Upper lobe of right lung (tissue), 1 donor: ENCODE results near the gene MAP3K5. TPM values are rescaled to one million over a fixed set of nuclear protein-coding genes. Genes with fewer than 3 reads are reported as not detected.

ENCODE experiments used
- ATAC-seq: fragments of 200-7000 bp; cut with Tn5 transposase; one replicate; pipeline ENCODE4 v1.9.1; 2020; ENCODE audit warnings: mild to moderate bottlenecking, moderate library complexity
- DNase-seq: peaks from one replicate; pipeline ENCODE4 v3.0.0-alpha.2; 2020
- H3K27ac ChIP-seq: fragments of 200-600 bp; one replicate; pipeline ENCODE4 v1.8.0; 2022
- H3K27me3 ChIP-seq: fragments of 200-600 bp; one replicate; pipeline ENCODE4 v1.8.0; 2022; ENCODE audit warnings: mild to moderate bottlenecking
- H3K36me3 ChIP-seq: fragments of 200-600 bp; one replicate; pipeline ENCODE4 v1.8.0; 2022
- H3K4me1 ChIP-seq: fragments of 200-600 bp; one replicate; pipeline ENCODE4 v1.8.0; 2022
- H3K4me3 ChIP-seq: fragments of 200-600 bp; one replicate; pipeline ENCODE4 v1.8.0; 2022; ENCODE audit warnings: mild to moderate bottlenecking
- H3K9me3 ChIP-seq: fragments of 200-600 bp; one replicate; pipeline ENCODE4 v1.8.0; 2022
- intact Hi-C: fragments of 100-400 bp; cut with DNase I; formaldehyde crosslinking; loops from one replicate; pipeline ENCODE4 v1.11.0; 2022
- total RNA-seq: library from RNA; stranded (reverse); fragmentation: NEBNext Ultra II Directional; extraction: Animal tissue kit (Norgen Biotek cat#: 25700); gene quantifications from one replicate; pipeline ENCODE4 v1.2.1, GENCODE V29; 2021
- TF ChIP-seq, protein P1 (sequence below): fragments of 200-600 bp; IDR thresholded peaks from one replicate; pipeline ENCODE4 v1.8.0; 2022; ENCODE audit warnings: antibody characterized with exemption
- donor health status: DM: no; HTN: yes; CAD: no; lungs with severe emphysema.

Gene MAP3K5
- total RNA-seq, 1 donor from 2014 or later, result 32.5 TPM

DNA sequence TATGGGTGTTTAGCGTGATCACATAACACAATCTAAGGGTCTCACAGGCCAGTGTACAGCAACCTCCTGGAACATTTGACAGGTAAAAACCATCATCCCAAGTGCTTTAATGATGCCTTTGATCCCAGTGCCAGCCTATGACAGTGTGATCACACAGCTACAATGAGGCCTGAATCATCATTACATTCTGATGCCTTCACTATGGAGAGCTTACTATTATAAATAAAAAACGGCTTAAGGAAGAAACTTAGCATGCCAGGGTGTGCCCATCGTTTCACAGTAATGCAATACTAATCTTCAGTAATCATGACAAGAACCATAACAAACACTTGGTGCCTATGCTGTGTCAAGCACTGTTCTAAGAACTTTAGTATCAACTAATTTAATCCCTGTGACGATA is 253.4 kb downstream of the MAP3K5 start:
- Histone ChIP-seq H3K4me1 (no peaks in the 10 kb centered on the region), H3K27ac (no peak overlapping the region), H3K9me3 (no peaks in the 10 kb centered on the region), H3K27me3 (no peaks in the 10 kb centered on the region), H3K36me3 (no peaks in the 10 kb centered on the region), H3K4me3 (no peak overlapping the region)
- intact Hi-C loops, result no loop called here
- TF ChIP-seq, protein P1, sequence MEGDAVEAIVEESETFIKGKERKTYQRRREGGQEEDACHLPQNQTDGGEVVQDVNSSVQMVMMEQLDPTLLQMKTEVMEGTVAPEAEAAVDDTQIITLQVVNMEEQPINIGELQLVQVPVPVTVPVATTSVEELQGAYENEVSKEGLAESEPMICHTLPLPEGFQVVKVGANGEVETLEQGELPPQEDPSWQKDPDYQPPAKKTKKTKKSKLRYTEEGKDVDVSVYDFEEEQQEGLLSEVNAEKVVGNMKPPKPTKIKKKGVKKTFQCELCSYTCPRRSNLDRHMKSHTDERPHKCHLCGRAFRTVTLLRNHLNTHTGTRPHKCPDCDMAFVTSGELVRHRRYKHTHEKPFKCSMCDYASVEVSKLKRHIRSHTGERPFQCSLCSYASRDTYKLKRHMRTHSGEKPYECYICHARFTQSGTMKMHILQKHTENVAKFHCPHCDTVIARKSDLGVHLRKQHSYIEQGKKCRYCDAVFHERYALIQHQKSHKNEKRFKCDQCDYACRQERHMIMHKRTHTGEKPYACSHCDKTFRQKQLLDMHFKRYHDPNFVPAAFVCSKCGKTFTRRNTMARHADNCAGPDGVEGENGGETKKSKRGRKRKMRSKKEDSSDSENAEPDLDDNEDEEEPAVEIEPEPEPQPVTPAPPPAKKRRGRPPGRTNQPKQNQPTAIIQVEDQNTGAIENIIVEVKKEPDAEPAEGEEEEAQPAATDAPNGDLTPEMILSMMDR, result no peak
- ATAC-seq (no peak), DNase-seq (no peak)

DNA sequence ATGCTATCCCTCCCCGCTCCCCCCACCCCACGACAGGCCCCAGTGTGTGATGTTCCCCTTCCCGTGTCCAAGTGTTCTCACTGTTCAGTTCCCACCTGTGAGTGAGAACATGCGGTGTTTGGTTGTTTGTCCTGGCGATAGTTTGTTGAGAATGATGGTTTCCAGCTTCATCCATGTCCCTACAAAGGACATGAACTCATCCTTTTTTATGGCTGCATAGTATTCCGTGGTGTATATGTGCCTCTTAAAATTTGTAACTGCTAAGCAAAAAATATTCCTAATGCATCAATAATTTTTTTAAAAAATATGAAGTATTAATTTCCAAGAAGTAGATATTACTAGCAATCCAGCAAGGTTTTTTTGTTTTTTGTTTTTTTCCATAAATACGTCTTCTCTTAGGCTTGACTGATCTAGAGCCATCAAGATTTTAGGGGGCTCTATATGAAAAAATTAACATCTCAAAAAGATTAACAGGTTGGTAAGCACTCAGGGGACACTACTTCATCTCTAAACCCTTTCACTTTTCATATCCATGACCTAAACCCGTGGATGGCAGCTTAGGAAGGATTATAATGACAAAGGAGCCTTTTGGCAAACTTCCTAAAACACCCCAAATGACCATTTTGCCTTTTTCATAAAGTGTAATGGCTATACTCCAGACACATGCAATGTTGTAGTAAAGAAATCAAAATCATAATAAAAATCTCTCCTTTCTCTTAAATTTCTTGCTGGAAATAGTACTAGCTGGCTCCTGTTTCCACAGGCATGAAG is 256.2 kb downstream of the MAP3K5 start:
- intact Hi-C loops, result no loop called here

DNA sequence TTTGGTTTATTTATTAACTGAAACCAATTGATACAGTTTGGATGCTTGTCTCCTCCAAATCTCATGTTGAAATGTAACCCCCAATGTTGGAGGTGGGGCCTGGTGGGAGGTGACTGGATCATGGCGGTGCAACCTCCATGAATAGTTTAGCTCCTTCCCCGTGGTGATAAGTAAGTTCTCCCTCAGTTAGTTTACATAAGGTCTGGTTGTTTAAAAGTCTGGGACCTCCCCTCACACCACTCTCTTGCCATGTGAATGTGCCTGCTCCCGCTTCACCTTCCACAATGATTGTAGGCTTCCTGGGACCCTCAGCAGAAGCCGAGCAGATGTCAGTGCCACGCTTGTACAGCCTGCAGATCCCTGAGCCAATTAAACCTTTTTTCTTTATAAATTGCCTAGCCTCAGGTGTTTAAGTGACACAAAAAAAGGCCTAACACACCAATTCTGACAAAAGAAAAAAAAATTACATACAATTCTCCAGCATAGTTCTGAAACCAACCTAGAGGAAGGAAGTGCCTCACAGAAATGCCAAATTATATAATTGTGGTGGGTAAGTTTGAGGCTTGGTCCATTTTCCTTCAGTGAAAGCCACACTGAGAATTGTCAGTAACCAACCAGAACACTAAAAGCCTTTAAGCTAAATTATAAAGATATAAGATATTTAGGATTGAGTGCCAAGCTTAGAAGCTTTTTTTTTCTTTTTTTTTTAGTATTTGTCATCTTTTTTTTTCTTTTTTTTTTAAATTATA is 257.1 kb downstream of the MAP3K5 start:
- H3K4me1 ChIP-seq, result no peaks in the 10 kb centered on the region
- no peak overlapping the region for H3K27ac ChIP-seq
- intact Hi-C loops, result no loop called here
- no peak for ATAC-seq
- no peak overlapping the region for H3K4me3 ChIP-seq
- no peak for DNase-seq
- H3K36me3 ChIP-seq, result no peaks in the 10 kb centered on the region
- no peaks in the 10 kb centered on the region for H3K27me3 ChIP-seq
- TF ChIP-seq, protein P1, result no peak
- H3K9me3 ChIP-seq, result no peaks in the 10 kb centered on the region

More for the DNA sequence above, 256.2 kb downstream of the MAP3K5 start:
- H3K36me3 ChIP-seq, result no peaks in the 10 kb centered on the region
- H3K27me3 ChIP-seq, result no peaks in the 10 kb centered on the region
- H3K27ac ChIP-seq, result no peak overlapping the region
- TF ChIP-seq, protein P1, result no peak
- DNase-seq (no peak), ATAC-seq (no peak)
- H3K4me1 ChIP-seq, result no peaks in the 10 kb centered on the region
- no peaks in the 10 kb centered on the region for H3K9me3 ChIP-seq
- no peak overlapping the region for H3K4me3 ChIP-seq

DNA sequence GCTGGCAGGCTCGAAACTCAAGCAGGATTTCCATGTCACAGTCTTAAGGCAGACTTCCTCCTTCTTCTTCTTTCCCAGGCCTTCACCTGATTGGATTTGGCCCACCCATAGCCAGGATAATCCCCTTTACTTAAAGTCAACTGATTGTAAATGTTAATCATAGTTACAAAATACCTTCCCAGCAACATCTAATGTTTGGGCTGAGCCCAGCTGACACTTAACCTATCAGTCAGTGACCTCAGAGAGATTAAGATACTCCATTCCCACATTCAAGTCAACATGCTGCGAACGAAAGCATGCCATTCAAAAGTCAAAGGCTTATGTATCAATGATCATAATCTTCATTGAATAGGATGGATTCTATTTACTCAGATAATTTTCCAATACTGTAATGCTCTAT is 258.0 kb downstream of the MAP3K5 start:
- H3K9me3 ChIP-seq, result no peaks in the 10 kb centered on the region
- TF ChIP-seq, protein P1, result no peak
- no peak overlapping the region for H3K4me3 ChIP-seq
- intact Hi-C loops, result no loop called here
- H3K36me3 ChIP-seq, result no peaks in the 10 kb centered on the region
- H3K27ac ChIP-seq, result no peak overlapping the region
- H3K4me1 ChIP-seq, result no peaks in the 10 kb centered on the region
- ATAC-seq, result no peak
- DNase-seq, result no peak
- H3K27me3 ChIP-seq, result no peaks in the 10 kb centered on the region

DNA sequence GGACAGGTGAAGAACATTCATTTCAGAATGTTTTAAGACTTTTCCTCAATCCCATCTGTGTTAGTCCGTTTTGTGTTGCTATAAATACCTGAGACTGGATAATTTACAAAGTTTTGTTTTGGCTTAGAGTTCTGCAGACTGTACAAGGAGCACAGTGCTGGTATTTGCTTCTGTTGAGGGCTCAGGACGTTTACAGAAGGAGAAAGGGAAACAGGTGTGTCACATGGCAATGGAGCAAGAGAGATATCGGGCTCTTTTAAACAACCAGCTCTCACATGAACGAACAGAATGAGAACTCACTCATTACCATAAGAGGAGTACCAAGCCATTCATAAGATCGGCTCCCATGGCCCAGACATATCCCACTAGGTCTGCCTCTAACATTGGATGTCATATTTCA is 258.8 kb downstream of the MAP3K5 start:
- intact Hi-C loops, result no loop called here
- ATAC-seq (peak; percentile 64), DNase-seq (no peak)
- H3K27me3 ChIP-seq, result no peaks in the 10 kb centered on the region
- no peaks in the 10 kb centered on the region for H3K9me3 ChIP-seq
- TF ChIP-seq, protein P1, result no peak
- H3K36me3 ChIP-seq, result no peaks in the 10 kb centered on the region
- H3K4me3 ChIP-seq, result no peak overlapping the region
- no peaks in the 10 kb centered on the region for H3K4me1 ChIP-seq
- H3K27ac ChIP-seq, result no peak overlapping the region
